ENCODE data around the gene UBN1.
"Not testable (repeated sequence)": the region's sequence is repeated elsewhere in the genome, so short reads cannot be mapped to it uniquely, and the experiment has no call there.

Gene UBN1

GRCh38 chr16:4909825-4910224 is 62.5 kb downstream of the UBN1 start:
- DNase-seq, result no peak

GRCh38 chr16:4910828-4911227 is 63.5 kb downstream of the UBN1 start:
- DNase-seq, result no peak

- DNase-seq, result no peak
These were observed 64.7 kb downstream of the UBN1 start for GRCh38 chr16:4911970-4912386.

GRCh38 chr16:4913130-4913773 is 66.0 kb downstream of the UBN1 start:
- DNase-seq, result no peak

- DNase-seq, result no peak
These were observed 66.7 kb downstream of the UBN1 start for GRCh38 chr16:4913774-4914525.

GRCh38 chr16:4914528-4915225 is 67.4 kb downstream of the UBN1 start:
- DNase-seq, result no peak

- DNase-seq, result no peak
These were observed 68.0 kb downstream of the UBN1 start for GRCh38 chr16:4915226-4915761.

- no peak for DNase-seq
These were observed 69.8 kb downstream of the UBN1 start for GRCh38 chr16:4917117-4917516.

GRCh38 chr16:4918781-4919251 is 71.5 kb downstream of the UBN1 start:
- DNase-seq, result no peak

- no peak for DNase-seq
These were observed 73.5 kb downstream of the UBN1 start for GRCh38 chr16:4920826-4921225.

- no peak for DNase-seq
These were observed 75.6 kb downstream of the UBN1 start for GRCh38 chr16:4922721-4923342.

- no peak for DNase-seq
These were observed 76.6 kb downstream of the UBN1 start for GRCh38 chr16:4923853-4924252.

- DNase-seq, result no peak
These were observed 77.5 kb downstream of the UBN1 start for GRCh38 chr16:4924593-4925292.

GRCh38 chr16:4925293-4925607 is 78.0 kb downstream of the UBN1 start:
- no peak for DNase-seq

- DNase-seq, result no peak
These were observed 78.5 kb downstream of the UBN1 start for GRCh38 chr16:4925791-4926190.

- DNase-seq, result no peak
These were observed 79.6 kb downstream of the UBN1 start for GRCh38 chr16:4926928-4927327.

- no peak for DNase-seq
These were observed 80.4 kb downstream of the UBN1 start for GRCh38 chr16:4927661-4928060.

GRCh38 chr16:4928227-4928626 is 80.9 kb downstream of the UBN1 start:
- no peak for DNase-seq

- DNase-seq, result not testable (repeated sequence)
These were observed 82.3 kb downstream of the UBN1 start for GRCh38 chr16:4929619-4930018.

GRCh38 chr16:4931381-4931780 is 84.1 kb downstream of the UBN1 start:
- no peak for DNase-seq

All from activated CD8-positive, alpha-beta memory T cell treated with anti-CD3 and anti-CD28 coated beads for 24 hours (primary cell).